Adrenal gland (tissue), 12 donors: ENCODE results near the gene TMTC4. TPM values are rescaled to one million over a fixed set of nuclear protein-coding genes. Genes with fewer than 3 reads are reported as not detected.
A peak's percentile ranks its signal among the peaks of the same experiment; 100 is the strongest.

Experiments
- DNase-seq, 7 donors: peaks; one replicate each; pipeline ENCODE4 v3.0.0-alpha.2; 2019 to 2020
- H3K27ac ChIP-seq, 5 donors: fragments of 200-600 bp; sonication (generic) in 4 of 5; 1 replicate in 3 of 5; 2 replicates in 2 of 5; pipeline versions ENCODE4 v1.5.1 to v1.8.0; 2016 to 2020; ENCODE audit warnings: mild to moderate bottlenecking in 1 of 5
- H3K27me3 ChIP-seq: fragments of 200-600 bp; 2 replicates; pipeline ENCODE4 v1.8.0; 2021
- H3K36me3 ChIP-seq, 2 donors: fragments of 200-600 bp; replicated peaks in 1 of 2; 1 replicate in 1 of 2; 2 replicates in 1 of 2; pipeline versions ENCODE4 v1.5.1 to v1.8.0; 2018 to 2022
- H3K4me1 ChIP-seq, 2 donors: fragments of 200-600 bp; replicated peaks in 1 of 2; 1 replicate in 1 of 2; 2 replicates in 1 of 2; pipeline versions ENCODE4 v1.5.1 to v1.8.0; 2018 to 2021
- H3K4me3 ChIP-seq, 4 donors: fragments of 200-600 bp; sonication (generic) in 3 of 4; one replicate each; pipeline ENCODE4 v1.5.1; 2016 to 2018
- H3K9me3 ChIP-seq, 3 donors: fragments of 200-600 bp; sonication (generic) in 1 of 3; replicated peaks in 1 of 3; 1 replicate in 2 of 3; 2 replicates in 1 of 3; pipeline versions ENCODE4 v1.5.1 to v1.8.0; 2016 to 2021
- CTCF ChIP-seq, 6 experiments: fragments of 450-650 bp in 4 of 6; fragments of 200-600 bp in 2 of 6; sonication (generic) in 1 of 6; IDR thresholded peaks; 1 replicate in 5 of 6; 2 replicates in 1 of 6; pipeline versions ENCODE4 v1.5.1 to v1.8.0; 2016 to 2021; ENCODE audit warnings: antibody characterized with exemption in 6 of 6, mild to moderate bottlenecking in 2 of 6, moderate library complexity in 1 of 6
- POLR2A ChIP-seq, 2 donors: fragments of 450-650 bp; IDR thresholded peaks; one replicate each; pipeline ENCODE4 v1.6.1; 2017; ENCODE audit warnings: antibody characterized with exemption in 2 of 2, mild to moderate bottlenecking in 2 of 2, moderate library complexity in 1 of 2
- WGBS, 4 donors: extraction: QIAGEN DNeasy Blood & Tissue Kit in 2 of 4; methylation state at CpG; one replicate each; pipeline versions ENCODE4 v1.1.5 to v1.1.7; 2013 to 2017; 5-methylcytosine and 5-hydroxymethylcytosine counted together
- intact Hi-C, 2 donors: fragments of 100-400 bp; cut with DNase I; formaldehyde crosslinking; loops; one replicate each; pipeline versions ENCODE4 v1.14.1 to v1.15.0; 2022 to 2023
- polyA plus RNA-seq, 3 donors: library from polyadenylated mRNA; stranded (reverse); fragments of 200-250 nt in 2 of 3; fragments of 350-450 nt in 1 of 3; fragmentation: Illumina TruSeq in 1 of 3; extraction: RNeasy Lipid Tissue Mini Kit (QIAGEN cat#74804) in 1 of 3; gene quantifications; one replicate each; pipeline ENCODE4 v1.2.3, GENCODE V29; 2013 to 2014
- total RNA-seq, 9 donors: library from RNA; depleted of rRNA in 4 of 9; stranded (reverse); fragments of >200 nt in 4 of 9; fragments of 120-200 nt in 1 of 9; fragmentation: NEBNext Ultra II Directional in 1 of 9; extraction: Animal tissue kit (Norgen Biotek cat#: 25700) in 1 of 9; gene quantifications; one replicate each; pipeline versions ENCODE4 v1.1.0 to v1.2.4, GENCODE V29; 2013 to 2023
- donor health status: healthy with polysubstance abuse.
- donor health status: Bipolar disorder and iron deficiency.
- donor health status: DM: yes; HTN: yes; CAD: no.
- donor health status: DM: no; HTN: no; CAD: no.
- donor health status: DM: no; HTN: no; CAD: no.
- donor health status: DM: yes; HTN: yes; CAD: no.

The TMTC4 gene
- total and polyA plus RNA-seq, 12 donors: 3.9 to 14.7 (median 9.4) TPM

- H3K36me3 ChIP-seq: no peaks in the 10 kb centered on the region
- no peaks in the 10 kb centered on the region for H3K27me3 ChIP-seq
- no peak overlapping the region for H3K4me3 ChIP-seq
- 44 to 59% (median 52%) methylated on average over 8 of the region's 8 CpGs for WGBS, 4 donors
- TF ChIP-seq POLR2A (IDR thresholded peaks at IDR 0.05) (no peak), CTCF (IDR thresholded peaks at IDR 0.05) (no peak)
- no peak overlapping the region for H3K27ac ChIP-seq
- H3K4me1 ChIP-seq: peaks cover 0 to 15% of the 10 kb centered on the region in 2 donors
- intact Hi-C loops: no loop called here
- H3K9me3 ChIP-seq: no peaks in the 10 kb centered on the region
- DNase-seq: no peak
Observed at GRCh38 chr13:100602493-100603111, 72.0 kb downstream of the TMTC4 start.

- intact Hi-C loops: no loop called here
- H3K4me1 ChIP-seq: peaks cover 0 to 15% of the 10 kb centered on the region in 2 donors
- no peak for DNase-seq
Observed at GRCh38 chr13:100601716-100602115, 72.9 kb downstream of the TMTC4 start.

GRCh38 chr13:100600915-100601314 lies 73.7 kb downstream of the TMTC4 start:
- TF ChIP-seq POLR2A (IDR thresholded peaks at IDR 0.05) (no peak), CTCF (IDR thresholded peaks at IDR 0.05) (no peak)
- Histone ChIP-seq H3K4me1 (peaks cover 0 to 15% of the 10 kb centered on the region in 2 donors), H3K9me3 (no peaks in the 10 kb centered on the region), H3K36me3 (no peaks in the 10 kb centered on the region), H3K27ac (no peak overlapping the region), H3K27me3 (no peaks in the 10 kb centered on the region), H3K4me3 (no peak overlapping the region)
- intact Hi-C loops: no loop called here
- peak; percentile 26 to 75 (median 62) for DNase-seq
- WGBS, 4 donors: 32 to 37% (median 34%) methylated on average over 6 of the region's 6 CpGs

More at GRCh38 chr13:100601716-100602115, 72.9 kb downstream of the TMTC4 start:
- no peaks in the 10 kb centered on the region for H3K27me3 ChIP-seq
- no peaks in the 10 kb centered on the region for H3K9me3 ChIP-seq
- no peaks in the 10 kb centered on the region for H3K36me3 ChIP-seq
- 95 to 98% (median 96%) methylated on average over 7 of the region's 7 CpGs for WGBS, 4 donors
- no peak overlapping the region for H3K4me3 ChIP-seq
- TF ChIP-seq POLR2A (IDR thresholded peaks at IDR 0.05) (no peak), CTCF (IDR thresholded peaks at IDR 0.05) (no peak)
- H3K27ac ChIP-seq: no peak overlapping the region

- no peaks in the 10 kb centered on the region for H3K36me3 ChIP-seq
- WGBS, 4 donors: 93 to 95% (median 94%) methylated on average over 5 to 6 of the region's 6 CpGs
- intact Hi-C loops: no loop called here
- H3K4me1 ChIP-seq: peaks cover 0 to 15% of the 10 kb centered on the region in 2 donors
- TF ChIP-seq POLR2A (IDR thresholded peaks at IDR 0.05) (no peak), CTCF (IDR thresholded peaks at IDR 0.05) (no peak)
- no peaks in the 10 kb centered on the region for H3K27me3 ChIP-seq
- DNase-seq: no peak
- H3K27ac ChIP-seq: no peak overlapping the region
- no peaks in the 10 kb centered on the region for H3K9me3 ChIP-seq
- no peak overlapping the region for H3K4me3 ChIP-seq
Observed at GRCh38 chr13:100600461-100600860, 74.1 kb downstream of the TMTC4 start.
